Spleen (tissue), 3 donors: Measurements from ENCODE around the gene PSD2.

Experiments
- POLR2A ChIP-seq, 3 donors: fragments of 450-650 bp; IDR thresholded peaks; one replicate each; pipeline ENCODE4 v1.5.1; 2017; ENCODE audit warnings: antibody characterized with exemption in 3 of 3, mild to moderate bottlenecking in 1 of 3
- POLR2AphosphoS5 ChIP-seq, 3 donors: sonication (generic); formaldehyde crosslinking; IDR thresholded peaks; one replicate each; pipeline ENCODE4 v1.5.1; 2017; ENCODE audit warnings: antibody characterized with exemption in 3 of 3

- TF ChIP-seq POLR2A (IDR thresholded peaks at IDR 0.05) (no peak), POLR2AphosphoS5 (IDR thresholded peaks at IDR 0.05) (no peak)
Measured at GRCh38 chr5:139816566-139816965, 21.0 kb downstream of the PSD2 start.
